ENCODE data around the gene RAB31. TPM values are rescaled to one million over a fixed set of nuclear protein-coding genes. Genes with fewer than 3 reads are reported as not detected.

Gene RAB31
- polyA plus RNA-seq, 1 donor from 2014 or later: 16.3 TPM

- no peaks in the 10 kb centered on the region for H3K79me2 ChIP-seq (replicated peaks; ENCODE audit: insufficient read depth, low read length)
- peaks cover 5% of the 10 kb centered on the region for H3K9me3 ChIP-seq (ENCODE audit: low read length)
- no peaks in the 10 kb centered on the region for H3K27me3 ChIP-seq (ENCODE audit: insufficient read depth, low read depth, low read length)
- H3K27ac ChIP-seq (ENCODE audit: low read length): no peak overlapping the region
- H3K9me2 ChIP-seq (ENCODE audit: insufficient read depth, low read length): no peaks in the 10 kb centered on the region
- no peak overlapping the region for H2AFZ ChIP-seq (ENCODE audit: low read depth, low read length)
- H3K4me3 ChIP-seq (ENCODE audit: low read length): no peak overlapping the region
- H4K20me1 ChIP-seq (ENCODE audit: insufficient read depth): no peaks in the 10 kb centered on the region
- TF ChIP-seq, protein P1, sequence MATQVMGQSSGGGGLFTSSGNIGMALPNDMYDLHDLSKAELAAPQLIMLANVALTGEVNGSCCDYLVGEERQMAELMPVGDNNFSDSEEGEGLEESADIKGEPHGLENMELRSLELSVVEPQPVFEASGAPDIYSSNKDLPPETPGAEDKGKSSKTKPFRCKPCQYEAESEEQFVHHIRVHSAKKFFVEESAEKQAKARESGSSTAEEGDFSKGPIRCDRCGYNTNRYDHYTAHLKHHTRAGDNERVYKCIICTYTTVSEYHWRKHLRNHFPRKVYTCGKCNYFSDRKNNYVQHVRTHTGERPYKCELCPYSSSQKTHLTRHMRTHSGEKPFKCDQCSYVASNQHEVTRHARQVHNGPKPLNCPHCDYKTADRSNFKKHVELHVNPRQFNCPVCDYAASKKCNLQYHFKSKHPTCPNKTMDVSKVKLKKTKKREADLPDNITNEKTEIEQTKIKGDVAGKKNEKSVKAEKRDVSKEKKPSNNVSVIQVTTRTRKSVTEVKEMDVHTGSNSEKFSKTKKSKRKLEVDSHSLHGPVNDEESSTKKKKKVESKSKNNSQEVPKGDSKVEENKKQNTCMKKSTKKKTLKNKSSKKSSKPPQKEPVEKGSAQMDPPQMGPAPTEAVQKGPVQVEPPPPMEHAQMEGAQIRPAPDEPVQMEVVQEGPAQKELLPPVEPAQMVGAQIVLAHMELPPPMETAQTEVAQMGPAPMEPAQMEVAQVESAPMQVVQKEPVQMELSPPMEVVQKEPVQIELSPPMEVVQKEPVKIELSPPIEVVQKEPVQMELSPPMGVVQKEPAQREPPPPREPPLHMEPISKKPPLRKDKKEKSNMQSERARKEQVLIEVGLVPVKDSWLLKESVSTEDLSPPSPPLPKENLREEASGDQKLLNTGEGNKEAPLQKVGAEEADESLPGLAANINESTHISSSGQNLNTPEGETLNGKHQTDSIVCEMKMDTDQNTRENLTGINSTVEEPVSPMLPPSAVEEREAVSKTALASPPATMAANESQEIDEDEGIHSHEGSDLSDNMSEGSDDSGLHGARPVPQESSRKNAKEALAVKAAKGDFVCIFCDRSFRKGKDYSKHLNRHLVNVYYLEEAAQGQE (IDR thresholded peaks at IDR 0.05; ENCODE audit: borderline replicate concordance): no peak
- no peak for TF ChIP-seq SMC3 (conservative IDR thresholded peaks at IDR 0.05; ENCODE audit: poor library complexity)
- no peak for TF ChIP-seq EP300 (conservative IDR thresholded peaks at IDR 0.05; ENCODE audit: poor library complexity, severe bottlenecking)
- TF ChIP-seq, protein P2, sequence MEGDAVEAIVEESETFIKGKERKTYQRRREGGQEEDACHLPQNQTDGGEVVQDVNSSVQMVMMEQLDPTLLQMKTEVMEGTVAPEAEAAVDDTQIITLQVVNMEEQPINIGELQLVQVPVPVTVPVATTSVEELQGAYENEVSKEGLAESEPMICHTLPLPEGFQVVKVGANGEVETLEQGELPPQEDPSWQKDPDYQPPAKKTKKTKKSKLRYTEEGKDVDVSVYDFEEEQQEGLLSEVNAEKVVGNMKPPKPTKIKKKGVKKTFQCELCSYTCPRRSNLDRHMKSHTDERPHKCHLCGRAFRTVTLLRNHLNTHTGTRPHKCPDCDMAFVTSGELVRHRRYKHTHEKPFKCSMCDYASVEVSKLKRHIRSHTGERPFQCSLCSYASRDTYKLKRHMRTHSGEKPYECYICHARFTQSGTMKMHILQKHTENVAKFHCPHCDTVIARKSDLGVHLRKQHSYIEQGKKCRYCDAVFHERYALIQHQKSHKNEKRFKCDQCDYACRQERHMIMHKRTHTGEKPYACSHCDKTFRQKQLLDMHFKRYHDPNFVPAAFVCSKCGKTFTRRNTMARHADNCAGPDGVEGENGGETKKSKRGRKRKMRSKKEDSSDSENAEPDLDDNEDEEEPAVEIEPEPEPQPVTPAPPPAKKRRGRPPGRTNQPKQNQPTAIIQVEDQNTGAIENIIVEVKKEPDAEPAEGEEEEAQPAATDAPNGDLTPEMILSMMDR (IDR thresholded peaks at IDR 0.05; ENCODE audit: poor library complexity, severe bottlenecking): no peak
- no peak for TF ChIP-seq TAF1 (IDR thresholded peaks at IDR 0.05; ENCODE audit: low read depth)
- no peak for TF ChIP-seq MXI1 (conservative IDR thresholded peaks at IDR 0.05; ENCODE audit: poor library complexity, severe bottlenecking)
- no peak for TF ChIP-seq POLR2AphosphoS5 (IDR thresholded peaks at IDR 0.05)
- no peaks in the 10 kb centered on the region for H3F3A ChIP-seq (ENCODE audit: insufficient read depth, low read length, poor library complexity, severe bottlenecking)
- H3K4me2 ChIP-seq (ENCODE audit: low read length): no peak overlapping the region
- no peaks in the 10 kb centered on the region for H3K36me3 ChIP-seq (ENCODE audit: insufficient read depth, low read length)
- no peak overlapping the region for H3K9ac ChIP-seq (ENCODE audit: low read length)
Observed at GRCh38 chr18:9746958-9747357, 38.9 kb downstream of the RAB31 start.

- Histone ChIP-seq H3K4me3 (ENCODE audit: low read length) (no peak overlapping the region), H3K27ac (ENCODE audit: low read length) (no peak overlapping the region), H4K20me1 (ENCODE audit: insufficient read depth) (no peaks in the 10 kb centered on the region), H3K79me2 (replicated peaks; ENCODE audit: insufficient read depth, low read length) (no peaks in the 10 kb centered on the region), H3K4me2 (ENCODE audit: low read length) (no peak overlapping the region), H2AFZ (ENCODE audit: low read depth, low read length) (no peak overlapping the region), H3K9ac (ENCODE audit: low read length) (no peak overlapping the region), H3K36me3 (ENCODE audit: insufficient read depth, low read length) (no peaks in the 10 kb centered on the region), H3K9me3 (ENCODE audit: low read length) (peaks cover 5% of the 10 kb centered on the region), H3K27me3 (ENCODE audit: insufficient read depth, low read depth, low read length) (no peaks in the 10 kb centered on the region), H3F3A (ENCODE audit: insufficient read depth, low read length, poor library complexity, severe bottlenecking) (no peaks in the 10 kb centered on the region), H3K9me2 (ENCODE audit: insufficient read depth, low read length) (no peaks in the 10 kb centered on the region)
- TF ChIP-seq SMC3 (conservative IDR thresholded peaks at IDR 0.05; ENCODE audit: poor library complexity) (no peak), MXI1 (conservative IDR thresholded peaks at IDR 0.05; ENCODE audit: poor library complexity, severe bottlenecking) (no peak), TAF1 (IDR thresholded peaks at IDR 0.05; ENCODE audit: low read depth) (no peak), POLR2AphosphoS5 (IDR thresholded peaks at IDR 0.05) (no peak), EZH2 (IDR thresholded peaks at IDR 0.05; ENCODE audit: borderline replicate concordance, insufficient read depth, low read length, poor library complexity, severe bottlenecking) (no peak), RAD21 (conservative IDR thresholded peaks at IDR 0.05) (no peak), EP300 (conservative IDR thresholded peaks at IDR 0.05; ENCODE audit: poor library complexity, severe bottlenecking) (no peak)
- TF ChIP-seq, protein P1 (IDR thresholded peaks at IDR 0.05; ENCODE audit: borderline replicate concordance): no peak
- TF ChIP-seq, protein P2 (IDR thresholded peaks at IDR 0.05; ENCODE audit: poor library complexity, severe bottlenecking): no peak
Observed at GRCh38 chr18:9749611-9750010, 41.5 kb downstream of the RAB31 start.

All from neural cell (in vitro differentiated cells).